GM12864 (cell line): ENCODE data around the gene FES.
"Not testable (repeated sequence)": the region's sequence is repeated elsewhere in the genome, so short reads cannot be mapped to it uniquely, and the experiment has no call there.

Experiments
- DNase-seq: peaks from one replicate; pipeline ENCODE4 v3.0.0-alpha.2; 2011; ENCODE audit warnings: low read depth
- H3K4me3 ChIP-seq: 2 replicates; pipeline ENCODE4 v1.5.1; 2011; ENCODE audit warnings: mild to moderate bottlenecking, low read depth, low read length, control low read depth
- CTCF ChIP-seq: IDR thresholded peaks from 2 replicates; pipeline ENCODE4 v1.5.1; 2011; ENCODE audit warnings: low read depth, mild to moderate bottlenecking, moderate library complexity, low read length, control low read depth, inconsistent platforms; ENCODE audit errors: missing control alignments

Gene FES

GRCh38 chr15:90905306-90906180 lies 21.2 kb downstream of the FES start:
- DNase-seq, result no peak
- no peak for TF ChIP-seq CTCF
- H3K4me3 ChIP-seq, result no peak overlapping the region

- no peak for TF ChIP-seq CTCF
- H3K4me3 ChIP-seq, result no peak overlapping the region
- DNase-seq, result no peak
These were observed 22.0 kb downstream of the FES start for GRCh38 chr15:90906181-90906849.

DNA sequence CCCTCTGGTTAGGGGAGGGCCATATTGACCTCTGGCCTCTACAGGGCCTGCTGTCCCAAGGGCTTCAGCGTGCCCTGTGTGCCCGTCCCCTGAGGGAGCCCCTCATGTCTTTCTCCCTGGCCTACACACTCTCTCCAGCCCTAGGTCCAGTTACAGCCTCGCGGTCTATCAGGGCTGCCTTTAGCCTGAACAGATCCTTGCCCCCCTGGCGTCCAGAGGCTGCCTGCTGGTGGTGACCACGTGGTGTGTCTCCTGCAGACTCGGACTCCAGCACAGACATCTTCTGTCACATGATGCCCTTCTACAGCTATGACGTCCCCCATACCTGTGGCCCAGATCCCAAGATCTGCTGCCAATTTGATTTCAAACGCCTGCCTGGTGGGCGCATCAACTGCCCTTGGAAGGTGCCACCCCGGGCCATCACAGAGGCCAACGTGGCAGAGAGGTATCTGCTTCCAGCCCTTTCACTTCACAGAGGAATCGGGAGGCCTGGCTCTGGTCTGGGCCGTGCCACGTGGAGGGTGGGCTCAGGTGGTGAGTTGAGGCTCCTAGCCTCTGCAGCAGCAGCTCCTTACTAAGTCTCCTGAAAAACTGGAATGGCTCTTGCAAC lies 22.9 kb downstream of the FES start:
- no peak overlapping the region for H3K4me3 ChIP-seq
- TF ChIP-seq CTCF, result no peak
- DNase-seq, result no peak

- no peak for TF ChIP-seq CTCF
- no peak for DNase-seq
- no peak overlapping the region for H3K4me3 ChIP-seq
These were observed 23.7 kb downstream of the FES start for GRCh38 chr15:90907838-90908507.

- DNase-seq, H3K4me3 ChIP-seq: not testable (repeated sequence)
These were observed 25.1 kb downstream of the FES start for GRCh38 chr15:90909449-90909848.

DNA sequence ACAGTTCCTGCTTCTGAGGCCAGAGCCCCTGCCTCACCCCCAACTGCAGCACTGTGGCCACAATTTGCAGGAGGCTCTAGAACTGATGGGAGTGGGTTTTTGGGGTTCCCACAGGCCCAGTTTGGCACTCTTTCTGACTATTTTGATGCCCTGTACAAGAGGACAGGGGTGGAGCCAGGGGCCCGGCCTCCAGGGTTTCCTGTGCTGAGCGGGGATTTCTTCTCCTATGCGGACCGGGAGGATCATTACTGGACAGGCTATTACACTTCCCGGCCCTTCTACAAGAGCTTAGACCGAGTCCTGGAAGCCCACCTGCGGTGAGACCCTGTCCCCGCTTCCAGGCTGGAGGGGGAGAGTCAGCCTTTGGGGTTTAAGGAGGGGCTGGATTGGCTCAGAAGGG lies 25.7 kb downstream of the FES start:
- DNase-seq, result no peak
- no peak overlapping the region for H3K4me3 ChIP-seq
- TF ChIP-seq CTCF, result no peak
